ENCODE results near the gene UBR4. TPM values are rescaled to one million over a fixed set of nuclear protein-coding genes. Genes with fewer than 3 reads are reported as not detected.

UBR4 gene
- total and polyA plus RNA-seq, 11 donors = 44.8 to 150 (median 87.2) TPM

DNA sequence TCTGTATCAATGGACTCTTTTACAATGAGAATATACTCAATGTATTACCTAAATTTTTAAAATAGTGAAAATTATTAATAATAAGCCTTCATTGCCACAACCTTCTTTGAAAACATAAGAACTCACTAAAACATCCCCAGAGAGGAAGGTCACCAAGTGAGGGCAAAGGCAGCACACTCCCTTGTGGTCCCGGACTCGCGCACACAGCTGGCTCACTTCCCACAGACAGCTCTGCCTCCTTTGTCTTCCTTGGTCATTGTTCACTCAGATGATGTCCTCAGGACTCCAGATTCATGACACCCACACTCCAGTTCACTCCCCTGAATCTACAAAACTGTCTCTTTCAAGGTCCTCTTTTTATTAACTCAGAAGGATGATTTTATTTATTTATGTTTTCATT lies 19.2 kb upstream of the UBR4 start:
- intact Hi-C loops (cut with DNase I) = no loop called here
- Histone ChIP-seq H3K36me3 (peaks cover 0 to 100% (median 95%) of the 10 kb centered on the region in 9 donors), H3K27me3 (no peaks in the 10 kb centered on the region), H3K4me1 (peaks cover 0 to 20% (median 9%) of the 10 kb centered on the region in 12 donors), H3K4me3 (no peak overlapping the region), H3K9me3 (no peaks in the 10 kb centered on the region), H3K27ac (no peak overlapping the region)
- 41 to 60% (median 57%) methylated on average over 3 of the region's 3 CpGs for WGBS, 4 donors
- DNase-seq (no peak), ATAC-seq (no peak)
- no peak for TF ChIP-seq POLR2A (IDR thresholded peaks at IDR 0.05)

DNA sequence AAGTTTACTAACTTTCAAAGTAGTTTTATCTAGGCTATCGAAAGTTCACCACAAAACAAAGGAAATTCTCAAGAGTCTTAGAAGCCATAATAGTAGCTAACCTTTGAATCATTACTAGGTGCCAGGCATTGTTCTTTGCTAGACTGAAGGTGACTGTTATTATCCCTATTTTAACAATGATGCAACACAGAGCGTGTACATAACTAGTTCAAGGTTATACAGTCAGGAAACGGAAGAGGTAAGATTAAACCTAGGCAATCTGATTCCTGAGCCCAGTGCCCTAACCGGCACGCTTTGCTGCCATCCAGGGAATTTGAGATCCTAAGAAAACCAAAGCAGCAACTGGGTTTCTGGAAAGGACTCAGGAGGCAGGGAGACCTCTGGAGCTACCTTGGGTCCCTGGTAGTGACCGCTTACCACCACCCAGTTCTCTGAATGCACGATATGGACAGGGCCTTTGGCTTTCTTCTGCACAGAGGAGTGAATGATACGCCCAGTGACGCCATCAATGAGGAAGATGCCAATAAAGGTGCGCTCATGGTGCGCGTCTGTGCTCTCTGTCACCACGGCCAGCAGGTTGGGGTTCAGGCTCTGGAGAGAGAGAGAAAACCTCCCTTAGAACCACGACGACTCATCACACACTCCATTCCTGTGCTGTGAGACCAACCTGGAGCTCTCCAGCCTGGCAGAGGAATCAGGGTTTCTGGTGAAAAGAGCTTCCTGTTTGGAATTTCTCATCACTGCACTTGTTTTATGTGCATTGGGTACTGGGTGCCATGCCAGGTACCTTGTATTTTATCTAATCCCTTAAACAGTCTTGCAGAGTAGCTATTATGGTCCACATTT lies 13.1 kb upstream of the UBR4 start:
- TF ChIP-seq, protein P1, sequence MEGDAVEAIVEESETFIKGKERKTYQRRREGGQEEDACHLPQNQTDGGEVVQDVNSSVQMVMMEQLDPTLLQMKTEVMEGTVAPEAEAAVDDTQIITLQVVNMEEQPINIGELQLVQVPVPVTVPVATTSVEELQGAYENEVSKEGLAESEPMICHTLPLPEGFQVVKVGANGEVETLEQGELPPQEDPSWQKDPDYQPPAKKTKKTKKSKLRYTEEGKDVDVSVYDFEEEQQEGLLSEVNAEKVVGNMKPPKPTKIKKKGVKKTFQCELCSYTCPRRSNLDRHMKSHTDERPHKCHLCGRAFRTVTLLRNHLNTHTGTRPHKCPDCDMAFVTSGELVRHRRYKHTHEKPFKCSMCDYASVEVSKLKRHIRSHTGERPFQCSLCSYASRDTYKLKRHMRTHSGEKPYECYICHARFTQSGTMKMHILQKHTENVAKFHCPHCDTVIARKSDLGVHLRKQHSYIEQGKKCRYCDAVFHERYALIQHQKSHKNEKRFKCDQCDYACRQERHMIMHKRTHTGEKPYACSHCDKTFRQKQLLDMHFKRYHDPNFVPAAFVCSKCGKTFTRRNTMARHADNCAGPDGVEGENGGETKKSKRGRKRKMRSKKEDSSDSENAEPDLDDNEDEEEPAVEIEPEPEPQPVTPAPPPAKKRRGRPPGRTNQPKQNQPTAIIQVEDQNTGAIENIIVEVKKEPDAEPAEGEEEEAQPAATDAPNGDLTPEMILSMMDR (IDR thresholded peaks at IDR 0.05) = no peak
- TF ChIP-seq POLR2A (IDR thresholded peaks at IDR 0.05) = no peak
- H3K36me3 ChIP-seq = peaks cover 0 to 100% (median 94%) of the 10 kb centered on the region in 9 donors
- no peak for ATAC-seq
- H3K27me3 ChIP-seq = no peaks in the 10 kb centered on the region
- no peak for DNase-seq
- H3K9me3 ChIP-seq = no peaks in the 10 kb centered on the region
- no peak overlapping the region for H3K27ac ChIP-seq
- no peak overlapping the region for H3K4me3 ChIP-seq
- intact Hi-C loops (cut with DNase I) = loop anchor here in 1 of 10 donors (5.0 kb wide), 1 partner anchor 41 kb away; no protein-coding TSS in a partner anchor
- H3K4me1 ChIP-seq = peaks cover 0 to 14% (median 0%) of the 10 kb centered on the region in 12 donors
- WGBS, 4 donors = 85 to 89% (median 86%) methylated on average over 15 of the region's 15 CpGs

DNA sequence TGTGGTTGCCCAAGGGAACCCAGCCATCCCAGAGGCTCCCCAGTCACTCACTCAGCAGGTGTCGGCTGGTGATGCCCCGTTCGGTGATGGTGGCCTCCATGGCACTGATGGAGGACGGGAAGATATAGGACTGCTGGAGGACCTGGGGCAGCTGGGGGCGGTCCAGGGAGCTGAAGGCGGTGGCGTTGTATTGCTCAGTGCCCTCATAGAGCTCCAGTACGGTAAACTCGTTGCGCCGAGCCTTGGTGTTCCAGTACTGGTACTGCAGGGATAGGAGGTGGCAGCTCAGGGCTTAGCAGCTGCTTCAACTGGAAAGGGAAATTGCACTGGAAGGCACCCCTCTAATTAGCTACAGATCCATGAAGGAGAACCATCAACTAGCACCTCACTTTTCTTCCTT lies 12.5 kb upstream of the UBR4 start:
- ATAC-seq (no peak), DNase-seq (no peak)
- no peak overlapping the region for H3K27ac ChIP-seq
- peaks cover 0 to 100% (median 97%) of the 10 kb centered on the region in 9 donors for H3K36me3 ChIP-seq
- TF ChIP-seq, protein P1 (IDR thresholded peaks at IDR 0.05) = no peak
- no peak for TF ChIP-seq POLR2A (IDR thresholded peaks at IDR 0.05)
- intact Hi-C loops (cut with DNase I) = loop anchor here in 1 of 10 donors (5.0 kb wide), 1 partner anchor 40 kb away; no protein-coding TSS in a partner anchor
- no peaks in the 10 kb centered on the region for H3K9me3 ChIP-seq
- H3K4me1 ChIP-seq = peaks cover 0 to 14% (median 0%) of the 10 kb centered on the region in 12 donors
- no peak overlapping the region for H3K4me3 ChIP-seq
- 91 to 98% (median 95%) methylated on average over 8 to 11 of the region's 11 CpGs for WGBS, 4 donors
- H3K27me3 ChIP-seq = no peaks in the 10 kb centered on the region

DNA sequence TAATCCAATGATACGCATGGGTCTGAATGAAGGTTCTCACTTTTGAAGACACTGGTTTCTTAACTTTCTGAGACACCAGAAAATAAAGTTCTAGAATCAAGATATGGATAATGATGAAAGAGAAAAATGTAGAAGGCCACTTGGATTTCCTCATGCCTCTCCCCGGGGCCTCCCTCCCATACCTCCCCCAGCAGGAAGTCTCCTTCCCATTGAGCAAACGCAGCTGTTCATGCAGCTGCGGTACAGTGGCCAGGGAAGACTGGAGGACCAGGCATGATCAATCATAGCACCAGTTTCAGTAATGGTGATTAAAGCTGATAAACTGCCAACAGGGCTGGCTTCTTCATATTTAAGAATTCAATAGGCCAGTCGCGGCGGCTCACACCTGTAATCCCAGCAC lies 10.9 kb upstream of the UBR4 start:
- Histone ChIP-seq H3K27ac (peak overlapping the region in 2 of 12 donors; percentile 13 to 39), H3K9me3 (no peaks in the 10 kb centered on the region), H3K4me3 (no peak overlapping the region), H3K36me3 (peaks cover 0 to 100% (median 97%) of the 10 kb centered on the region in 9 donors), H3K4me1 (peaks cover 0 to 14% (median 0%) of the 10 kb centered on the region in 12 donors), H3K27me3 (no peaks in the 10 kb centered on the region)
- WGBS, 4 donors = 61 to 72% (median 68%) methylated on average over 7 of the region's 7 CpGs
- DNase-seq = peak in 2 of 5 donors; percentile 39 to 41
- intact Hi-C loops (cut with DNase I) = loop anchor here in 1 of 10 donors (5.0 kb wide), 1 partner anchor 39 kb away; no protein-coding TSS in a partner anchor
- peak in 3 of 4 donors; percentile 65 to 81 (median 65) for ATAC-seq
- TF ChIP-seq, protein P1 (IDR thresholded peaks at IDR 0.05) = no peak
- no peak for TF ChIP-seq POLR2A (IDR thresholded peaks at IDR 0.05)
